Suprapubic skin (tissue), 4 donors: Measurements from ENCODE around the gene GAS2L2. TPM values are rescaled to one million over a fixed set of nuclear protein-coding genes. Genes with fewer than 3 reads are reported as not detected.
A peak's percentile ranks its signal among the peaks of the same experiment; 100 is the strongest.

ENCODE experiments used
- DNase-seq, 2 donors: peaks; one replicate each; pipeline ENCODE4 v3.0.0-alpha.2; 2019; ENCODE audit warnings: low spot score in 2 of 2
- H3K27ac ChIP-seq: fragments of 200-600 bp; sonication (generic); one replicate; pipeline ENCODE4 v1.5.1; 2019
- H3K27me3 ChIP-seq: fragments of 200-600 bp; sonication (generic); one replicate; pipeline ENCODE4 v1.5.1; 2019
- H3K36me3 ChIP-seq: fragments of 200-600 bp; sonication (generic); one replicate; pipeline ENCODE4 v1.5.1; 2019
- H3K4me1 ChIP-seq: fragments of 200-600 bp; sonication (generic); one replicate; pipeline ENCODE4 v1.5.1; 2019
- H3K4me3 ChIP-seq: fragments of 200-600 bp; sonication (generic); one replicate; pipeline ENCODE4 v1.5.1; 2019; ENCODE audit warnings: mild to moderate bottlenecking
- H3K9me3 ChIP-seq: fragments of 200-600 bp; sonication (generic); one replicate; pipeline ENCODE4 v1.5.1; 2019
- EP300 ChIP-seq: sonication (generic); formaldehyde crosslinking; IDR thresholded peaks from one replicate; pipeline ENCODE4 v1.6.1; 2017; ENCODE audit warnings: antibody characterized with exemption
- POLR2A ChIP-seq, 2 donors: fragments of 450-650 bp; IDR thresholded peaks; one replicate each; pipeline ENCODE4 v1.6.1; 2017; ENCODE audit warnings: antibody characterized with exemption in 2 of 2, mild to moderate bottlenecking in 2 of 2, moderate library complexity in 2 of 2
- POLR2AphosphoS5 ChIP-seq, 3 donors: sonication (generic); formaldehyde crosslinking; IDR thresholded peaks; one replicate each; pipeline ENCODE4 v1.6.1; 2017; ENCODE audit warnings: antibody characterized with exemption in 3 of 3
- WGBS: methylation state at CpG from one replicate; pipeline ENCODE4 v1.1.5; 2018; 5-methylcytosine and 5-hydroxymethylcytosine counted together
- total RNA-seq, 4 donors: library from RNA; depleted of rRNA; stranded (reverse); fragments of >200 nt; gene quantifications; one replicate each; pipeline ENCODE4 v1.1.0, GENCODE V29; 2016
- TF ChIP-seq, protein P1 (sequence below), 2 donors: fragments of 200-600 bp in 1 of 2; fragments of 450-650 bp in 1 of 2; sonication (generic) in 1 of 2; IDR thresholded peaks; one replicate each; pipeline ENCODE4 v1.5.1; 2016 to 2019; ENCODE audit warnings: antibody characterized with exemption in 2 of 2, mild to moderate bottlenecking in 1 of 2, moderate library complexity in 1 of 2

GAS2L2 gene
- total RNA-seq, 4 donors from 2014 or later = 0.24 to 0.49 TPM; not detected in 2

- H3K27me3 ChIP-seq = peaks cover 10% of the 10 kb centered on the region
- no peaks in the 10 kb centered on the region for H3K9me3 ChIP-seq
- peak overlapping the region; percentile 55 for H3K4me3 ChIP-seq
- no peak for DNase-seq
- peaks cover 44% of the 10 kb centered on the region for H3K4me1 ChIP-seq
- TF ChIP-seq POLR2A (IDR thresholded peaks at IDR 0.05) (no peak), POLR2AphosphoS5 (IDR thresholded peaks at IDR 0.05) (no peak), EP300 (no peak)
- TF ChIP-seq, protein P1, sequence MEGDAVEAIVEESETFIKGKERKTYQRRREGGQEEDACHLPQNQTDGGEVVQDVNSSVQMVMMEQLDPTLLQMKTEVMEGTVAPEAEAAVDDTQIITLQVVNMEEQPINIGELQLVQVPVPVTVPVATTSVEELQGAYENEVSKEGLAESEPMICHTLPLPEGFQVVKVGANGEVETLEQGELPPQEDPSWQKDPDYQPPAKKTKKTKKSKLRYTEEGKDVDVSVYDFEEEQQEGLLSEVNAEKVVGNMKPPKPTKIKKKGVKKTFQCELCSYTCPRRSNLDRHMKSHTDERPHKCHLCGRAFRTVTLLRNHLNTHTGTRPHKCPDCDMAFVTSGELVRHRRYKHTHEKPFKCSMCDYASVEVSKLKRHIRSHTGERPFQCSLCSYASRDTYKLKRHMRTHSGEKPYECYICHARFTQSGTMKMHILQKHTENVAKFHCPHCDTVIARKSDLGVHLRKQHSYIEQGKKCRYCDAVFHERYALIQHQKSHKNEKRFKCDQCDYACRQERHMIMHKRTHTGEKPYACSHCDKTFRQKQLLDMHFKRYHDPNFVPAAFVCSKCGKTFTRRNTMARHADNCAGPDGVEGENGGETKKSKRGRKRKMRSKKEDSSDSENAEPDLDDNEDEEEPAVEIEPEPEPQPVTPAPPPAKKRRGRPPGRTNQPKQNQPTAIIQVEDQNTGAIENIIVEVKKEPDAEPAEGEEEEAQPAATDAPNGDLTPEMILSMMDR (IDR thresholded peaks at IDR 0.05) = no peak
- no peaks in the 10 kb centered on the region for H3K36me3 ChIP-seq
- 32% methylated on average over 8 of the region's 8 CpGs for WGBS
- no peak overlapping the region for H3K27ac ChIP-seq
Measured at GRCh38 chr17:35795871-35796265, 42.8 kb upstream of the GAS2L2 start.

- no peaks in the 10 kb centered on the region for H3K9me3 ChIP-seq
- H3K27ac ChIP-seq = peak within 1 kb of the TSS; percentile 8
- no peak for TF ChIP-seq POLR2A (IDR thresholded peaks at IDR 0.05)
- no peak for TF ChIP-seq EP300
- no peak for TF ChIP-seq POLR2AphosphoS5 (IDR thresholded peaks at IDR 0.05)
- TF ChIP-seq, protein P1 (IDR thresholded peaks at IDR 0.05) = no peak
- DNase-seq = peak in 1 of 2 donors; percentile 78
- 2% methylated on average over 16 of the region's 89 CpGs for WGBS
- H3K4me3 ChIP-seq = peak within 1 kb of the TSS; percentile 55
- H3K27me3 ChIP-seq = peaks cover 10% of the 10 kb centered on the region
- H3K36me3 ChIP-seq = no peaks in the 10 kb centered on the region
- peaks cover 39% of the 10 kb centered on the region for H3K4me1 ChIP-seq
Measured at GRCh38 chr17:35795007-35795870, 42.2 kb upstream of the GAS2L2 start, which contains the start of gene MMP28. Gene MMP28, minus strand, starts transcription at chr17:35795641. Its CDS starts 264 bp downstream, at chr17:35795377.

- Histone ChIP-seq H3K36me3 (no peaks in the 10 kb centered on the region), H3K4me1 (peaks cover 45% of the 10 kb centered on the region), H3K4me3 (peak overlapping the region; percentile 55), H3K9me3 (no peaks in the 10 kb centered on the region), H3K27me3 (peaks cover 10% of the 10 kb centered on the region), H3K27ac (no peak overlapping the region)
- TF ChIP-seq, protein P1 (IDR thresholded peaks at IDR 0.05) = no peak
- no peak for TF ChIP-seq POLR2A (IDR thresholded peaks at IDR 0.05)
- no peak for TF ChIP-seq EP300
- TF ChIP-seq POLR2AphosphoS5 (IDR thresholded peaks at IDR 0.05) = no peak
- DNase-seq = peak in 1 of 2 donors; percentile 12
- WGBS = 44% methylated on average over 3 of the region's 3 CpGs
Measured at GRCh38 chr17:35793257-35793656, 40.2 kb upstream of the GAS2L2 start.

DNA sequence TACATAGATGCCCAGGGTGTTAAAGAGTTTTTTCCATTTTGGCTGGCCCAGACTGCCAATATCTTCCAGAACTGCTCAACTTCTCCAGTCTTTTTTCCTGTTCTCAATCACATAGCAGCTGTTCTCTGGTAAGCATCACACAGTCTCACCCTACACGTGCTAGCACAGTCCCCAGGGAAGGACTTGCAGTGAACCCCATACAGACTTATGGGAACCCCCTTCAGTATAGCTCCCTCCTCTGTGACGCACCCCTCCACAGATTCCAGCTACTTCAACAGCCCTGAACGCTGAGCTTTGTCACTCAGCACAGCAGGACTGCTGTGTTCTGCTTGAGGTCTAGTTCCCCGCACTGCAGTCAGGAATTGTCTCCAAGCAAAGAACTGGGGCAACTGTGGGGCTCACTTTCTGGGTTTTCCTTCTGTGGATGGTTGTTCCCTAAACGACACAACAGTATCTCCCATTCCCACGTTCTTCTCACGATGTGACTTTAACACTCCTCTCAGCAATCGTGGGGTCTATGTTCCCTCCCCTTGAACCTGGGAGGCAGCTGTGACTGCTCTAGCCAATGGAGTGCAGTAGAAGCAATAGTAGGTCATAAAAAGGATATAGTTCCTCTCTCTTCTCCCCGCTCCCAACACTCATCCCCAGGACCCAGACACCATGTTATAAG, 38.8 kb upstream of the GAS2L2 start:
- Histone ChIP-seq H3K4me3 (no peak overlapping the region), H3K9me3 (no peaks in the 10 kb centered on the region), H3K27ac (peak overlapping the region; percentile 27), H3K4me1 (peaks cover 60% of the 10 kb centered on the region), H3K36me3 (no peaks in the 10 kb centered on the region), H3K27me3 (peaks cover 10% of the 10 kb centered on the region)
- no peak for TF ChIP-seq EP300
- TF ChIP-seq, protein P1 (IDR thresholded peaks at IDR 0.05) = no peak
- no peak for TF ChIP-seq POLR2AphosphoS5 (IDR thresholded peaks at IDR 0.05)
- TF ChIP-seq POLR2A (IDR thresholded peaks at IDR 0.05) = no peak
- WGBS = 57% methylated on average over 9 of the region's 9 CpGs
- DNase-seq = peak in 1 of 2 donors; percentile 13

GRCh38 chr17:35790841-35791240, 37.8 kb upstream of the GAS2L2 start:
- Histone ChIP-seq H3K36me3 (no peaks in the 10 kb centered on the region), H3K4me1 (peaks cover 66% of the 10 kb centered on the region), H3K4me3 (no peak overlapping the region), H3K27ac (no peak overlapping the region), H3K9me3 (no peaks in the 10 kb centered on the region), H3K27me3 (peaks cover 10% of the 10 kb centered on the region)
- DNase-seq = peak in 1 of 2 donors; percentile 29
- 79% methylated on average over 3 of the region's 3 CpGs for WGBS
- TF ChIP-seq, protein P1 (IDR thresholded peaks at IDR 0.05) = no peak
- TF ChIP-seq EP300 (no peak), POLR2AphosphoS5 (IDR thresholded peaks at IDR 0.05) (no peak), POLR2A (IDR thresholded peaks at IDR 0.05) (no peak)
